HepG2 (cell line): ENCODE data around the gene FCGBP. TPM values are rescaled to one million over a fixed set of nuclear protein-coding genes. Genes with fewer than 3 reads are reported as not detected.

Source experiments
- CEBPZ ChIP-seq: IDR thresholded peaks from 2 replicates; pipeline ENCODE4 v1.6.1; 2012; ENCODE audit warnings: low read length, improper control_type of control experiment
- DRAP1 ChIP-seq: IDR thresholded peaks from 2 replicates; pipeline ENCODE4 v1.6.1; 2016; ENCODE audit warnings: missing genetic modification reagents, missing compliant biosample characterization
- GRHL1 ChIP-seq: sonication (generic); formaldehyde crosslinking; conservative IDR thresholded peaks from 2 replicates; pipeline ENCODE4 v1.8.0; 2022; ENCODE audit warnings: missing genetic modification reagents
- KLF13 ChIP-seq: sonication (generic); formaldehyde crosslinking; IDR thresholded peaks from 2 replicates; pipeline ENCODE4 v1.4.0; 2020; ENCODE audit warnings: mild to moderate bottlenecking, missing genetic modification reagents
- MLLT10 ChIP-seq: sonication (generic); formaldehyde crosslinking; IDR thresholded peaks from 2 replicates; pipeline ENCODE4 v1.4.0; 2020; ENCODE audit warnings: missing genetic modification reagents
- NBN ChIP-seq: fragments of 450-650 bp; conservative IDR thresholded peaks from 2 replicates; pipeline ENCODE4 v1.6.1; 2017
- RAD21 ChIP-seq: fragments of 450-650 bp; formaldehyde crosslinking; IDR thresholded peaks from 2 replicates; pipeline ENCODE4 v1.5.0; 2020; ENCODE audit warnings: mild to moderate bottlenecking
- RXRB ChIP-seq: IDR thresholded peaks from 2 replicates; pipeline ENCODE4 v1.6.1; 2016; ENCODE audit warnings: borderline replicate concordance, missing genetic modification reagents, missing compliant biosample characterization
- SNRNP70 ChIP-seq: fragments of 200-400 bp; formaldehyde crosslinking; IDR thresholded peaks from 2 replicates; pipeline ENCODE4 v1.6.1; 2017; ENCODE audit warnings: mild to moderate bottlenecking, low read depth, low read length, moderate library complexity
- SOX13 ChIP-seq, 3 experiments: fragments of 450-650 bp in 1 of 3; sonication (generic) in 1 of 3; formaldehyde crosslinking in 1 of 3; IDR thresholded peaks in 2 of 3; conservative IDR thresholded peaks in 1 of 3; 2 replicates each; pipeline versions ENCODE4 v1.5.0 to v1.6.1; 2016 to 2020; ENCODE audit warnings: antibody characterized with exemption in 1 of 3, mild to moderate bottlenecking in 1 of 3, missing compliant biosample characterization in 1 of 3, missing genetic modification reagents in 1 of 3, moderate library complexity in 1 of 3
- XBP1 ChIP-seq: sonication (generic); formaldehyde crosslinking; IDR thresholded peaks from 2 replicates; pipeline ENCODE4 v1.5.0; 2020; ENCODE audit warnings: missing genetic modification reagents
- ZMYM2 ChIP-seq: sonication (generic); formaldehyde crosslinking; IDR thresholded peaks from 2 replicates; pipeline ENCODE4 v1.8.0; 2022; ENCODE audit warnings: mild to moderate bottlenecking, missing genetic modification reagents
- ZNF124 ChIP-seq: sonication (generic); formaldehyde crosslinking; IDR thresholded peaks from 2 replicates; pipeline ENCODE4 v1.4.0; 2020; ENCODE audit warnings: missing genetic modification reagents
- ZNF383 ChIP-seq: sonication (generic); formaldehyde crosslinking; IDR thresholded peaks from 2 replicates; pipeline ENCODE4 v1.4.0; 2020; ENCODE audit warnings: missing genetic modification reagents, mild to moderate bottlenecking, borderline replicate concordance
- polyA plus RNA-seq, 8 experiments: library from polyadenylated mRNA; depleted of rRNA in 3 of 8; stranded (reverse) in 7 of 8; unstranded in 1 of 8; fragments of >200 nt; fragmentation: Illumina TruSeq in 4 of 8; extraction: Trizol in 4 of 8; gene quantifications; 2 replicates each; pipeline versions ENCODE4 v1.2.1 to v1.2.3, GENCODE V29; 2011 to 2016; ENCODE audit warnings: low read depth in 4 of 8, missing spikeins in 1 of 8, mixed read lengths in 1 of 8; ENCODE audit not compliant: insufficient read depth in 1 of 8
- total RNA-seq, 5 experiments: library from RNA; depleted of rRNA; stranded (reverse); fragments of >200 nt; fragmentation: Illumina TruSeq; extraction: Trizol; gene quantifications; 2 replicates each; pipeline ENCODE4 v1.2.3, GENCODE V29; 2016; ENCODE audit warnings: low read depth in 1 of 5
- TF ChIP-seq, protein P1 (sequence below): IDR thresholded peaks from 2 replicates; pipeline ENCODE4 v1.6.1; 2016
- TF ChIP-seq, protein P2 (sequence below): sonication (generic); formaldehyde crosslinking; conservative IDR thresholded peaks from 2 replicates; pipeline ENCODE4 v1.4.0; 2020; ENCODE audit warnings: missing genetic modification reagents
- TF ChIP-seq, protein P3 (sequence below): sonication (generic); formaldehyde crosslinking; IDR thresholded peaks from 2 replicates; pipeline ENCODE4 v1.5.1; 2020; ENCODE audit warnings: mild to moderate bottlenecking, missing genetic modification reagents, moderate library complexity

FCGBP gene
- total and polyA plus RNA-seq, 2 of the 13 experiments (the other 11 are each of a cell fraction or from before 2014, with no cell fraction given) = 1.3 to 7.0 TPM

- no peak for TF ChIP-seq SOX13 (IDR thresholded peaks at IDR 0.05)
- peak in 1 of 2 experiments; percentile 47; a peak in 2 of 4 replicates for TF ChIP-seq SOX13 (CRISPR knock-in tag; conservative IDR thresholded peaks at IDR 0.05 in 1 of 2, IDR thresholded peaks at IDR 0.05 in 1 of 2)
- TF ChIP-seq ZNF124 (CRISPR knock-in tag) = 0 out of 2 replicates have a peak, but pooled peaks have one; percentile 9
- TF ChIP-seq DRAP1 (CRISPR knock-in tag) = peak; percentile 82
- 0 out of 2 replicates have a peak, but pooled peaks have one; percentile 14 for TF ChIP-seq ZMYM2 (CRISPR knock-in tag)
- TF ChIP-seq RAD21 (CRISPR knock-in tag) = peak; percentile 98
- TF ChIP-seq, protein P1, sequence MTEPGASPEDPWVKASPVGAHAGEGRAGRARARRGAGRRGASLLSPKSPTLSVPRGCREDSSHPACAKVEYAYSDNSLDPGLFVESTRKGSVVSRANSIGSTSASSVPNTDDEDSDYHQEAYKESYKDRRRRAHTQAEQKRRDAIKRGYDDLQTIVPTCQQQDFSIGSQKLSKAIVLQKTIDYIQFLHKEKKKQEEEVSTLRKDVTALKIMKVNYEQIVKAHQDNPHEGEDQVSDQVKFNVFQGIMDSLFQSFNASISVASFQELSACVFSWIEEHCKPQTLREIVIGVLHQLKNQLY (CRISPR knock-in tag) = peak; percentile 25; the same call in 1 of the 2 replicates
- TF ChIP-seq SNRNP70 = no peak
- TF ChIP-seq NBN = no peak
- TF ChIP-seq, protein P2, sequence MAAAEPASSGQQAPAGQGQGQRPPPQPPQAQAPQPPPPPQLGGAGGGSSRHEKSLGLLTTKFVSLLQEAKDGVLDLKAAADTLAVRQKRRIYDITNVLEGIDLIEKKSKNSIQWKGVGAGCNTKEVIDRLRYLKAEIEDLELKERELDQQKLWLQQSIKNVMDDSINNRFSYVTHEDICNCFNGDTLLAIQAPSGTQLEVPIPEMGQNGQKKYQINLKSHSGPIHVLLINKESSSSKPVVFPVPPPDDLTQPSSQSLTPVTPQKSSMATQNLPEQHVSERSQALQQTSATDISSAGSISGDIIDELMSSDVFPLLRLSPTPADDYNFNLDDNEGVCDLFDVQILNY (CRISPR knock-in tag) = peak; percentile 70; the same call in 1 of the 2 replicates
- TF ChIP-seq GRHL1 (CRISPR knock-in tag) = no peak
- no peak for TF ChIP-seq ZNF383 (CRISPR knock-in tag)
- TF ChIP-seq, protein P3, sequence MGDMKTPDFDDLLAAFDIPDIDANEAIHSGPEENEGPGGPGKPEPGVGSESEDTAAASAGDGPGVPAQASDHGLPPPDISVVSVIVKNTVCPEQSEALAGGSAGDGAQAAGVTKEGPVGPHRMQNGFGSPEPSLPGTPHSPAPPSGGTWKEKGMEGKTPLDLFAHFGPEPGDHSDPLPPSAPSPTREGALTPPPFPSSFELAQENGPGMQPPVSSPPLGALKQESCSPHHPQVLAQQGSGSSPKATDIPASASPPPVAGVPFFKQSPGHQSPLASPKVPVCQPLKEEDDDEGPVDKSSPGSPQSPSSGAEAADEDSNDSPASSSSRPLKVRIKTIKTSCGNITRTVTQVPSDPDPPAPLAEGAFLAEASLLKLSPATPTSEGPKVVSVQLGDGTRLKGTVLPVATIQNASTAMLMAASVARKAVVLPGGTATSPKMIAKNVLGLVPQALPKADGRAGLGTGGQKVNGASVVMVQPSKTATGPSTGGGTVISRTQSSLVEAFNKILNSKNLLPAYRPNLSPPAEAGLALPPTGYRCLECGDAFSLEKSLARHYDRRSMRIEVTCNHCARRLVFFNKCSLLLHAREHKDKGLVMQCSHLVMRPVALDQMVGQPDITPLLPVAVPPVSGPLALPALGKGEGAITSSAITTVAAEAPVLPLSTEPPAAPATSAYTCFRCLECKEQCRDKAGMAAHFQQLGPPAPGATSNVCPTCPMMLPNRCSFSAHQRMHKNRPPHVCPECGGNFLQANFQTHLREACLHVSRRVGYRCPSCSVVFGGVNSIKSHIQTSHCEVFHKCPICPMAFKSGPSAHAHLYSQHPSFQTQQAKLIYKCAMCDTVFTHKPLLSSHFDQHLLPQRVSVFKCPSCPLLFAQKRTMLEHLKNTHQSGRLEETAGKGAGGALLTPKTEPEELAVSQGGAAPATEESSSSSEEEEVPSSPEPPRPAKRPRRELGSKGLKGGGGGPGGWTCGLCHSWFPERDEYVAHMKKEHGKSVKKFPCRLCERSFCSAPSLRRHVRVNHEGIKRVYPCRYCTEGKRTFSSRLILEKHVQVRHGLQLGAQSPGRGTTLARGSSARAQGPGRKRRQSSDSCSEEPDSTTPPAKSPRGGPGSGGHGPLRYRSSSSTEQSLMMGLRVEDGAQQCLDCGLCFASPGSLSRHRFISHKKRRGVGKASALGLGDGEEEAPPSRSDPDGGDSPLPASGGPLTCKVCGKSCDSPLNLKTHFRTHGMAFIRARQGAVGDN (CRISPR knock-in tag) = peak; percentile 99
- peak; percentile 76 for TF ChIP-seq RXRB
- TF ChIP-seq XBP1 = 0 out of 2 replicates have a peak, but pooled peaks have one; percentile 53
- no peak for TF ChIP-seq MLLT10 (CRISPR knock-in tag)
- no peak for TF ChIP-seq CEBPZ
- 0 out of 2 replicates have a peak, but pooled peaks have one; percentile 42 for TF ChIP-seq KLF13
These were observed 36.4 kb upstream of the FCGBP start, which contains the start of gene PSMC4 (continued) for GRCh38 chr19:39970675-39971379.
